ENCODE data around the gene ADSS1.

ADSS1 gene

DNA sequence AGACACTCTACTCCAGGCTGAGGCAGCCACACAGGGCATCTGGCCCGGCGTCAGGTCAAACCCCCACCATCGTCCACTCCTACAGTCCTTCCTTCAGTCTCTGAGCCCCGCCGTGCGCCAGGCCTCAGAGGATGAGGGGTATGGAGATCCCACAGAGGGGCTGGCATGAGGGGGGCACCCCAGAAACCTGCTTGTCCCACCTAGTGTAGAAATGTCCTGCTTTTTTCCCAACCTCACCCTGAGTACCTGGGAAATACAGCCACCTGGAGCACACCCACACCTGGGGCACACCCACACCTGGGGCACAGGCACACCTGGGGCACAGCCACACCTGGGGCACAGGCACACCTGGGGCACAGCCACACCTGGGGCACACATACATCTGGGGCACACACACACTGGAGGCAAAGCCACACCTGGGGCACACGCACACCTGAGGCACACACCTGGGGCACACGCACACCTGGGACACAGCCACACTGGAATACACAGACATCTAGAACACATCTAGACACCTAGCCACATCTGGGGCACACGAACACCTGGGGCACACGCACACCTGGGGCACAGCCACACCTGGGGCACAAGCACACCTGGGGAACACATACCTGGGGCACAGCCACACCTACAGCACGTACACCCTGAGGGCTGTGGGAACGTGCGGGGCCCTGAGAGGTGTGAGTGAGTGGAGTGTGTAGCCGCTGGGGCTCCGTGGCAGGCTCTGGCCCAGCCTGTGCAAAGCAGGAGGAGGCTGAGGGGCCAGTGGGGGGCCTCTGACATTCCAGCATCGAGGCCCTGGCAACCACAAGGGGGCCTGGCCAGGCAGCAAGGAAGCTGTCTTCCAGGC lies 53.2 kb downstream of the ADSS1 start:
- TF ChIP-seq, protein P1, sequence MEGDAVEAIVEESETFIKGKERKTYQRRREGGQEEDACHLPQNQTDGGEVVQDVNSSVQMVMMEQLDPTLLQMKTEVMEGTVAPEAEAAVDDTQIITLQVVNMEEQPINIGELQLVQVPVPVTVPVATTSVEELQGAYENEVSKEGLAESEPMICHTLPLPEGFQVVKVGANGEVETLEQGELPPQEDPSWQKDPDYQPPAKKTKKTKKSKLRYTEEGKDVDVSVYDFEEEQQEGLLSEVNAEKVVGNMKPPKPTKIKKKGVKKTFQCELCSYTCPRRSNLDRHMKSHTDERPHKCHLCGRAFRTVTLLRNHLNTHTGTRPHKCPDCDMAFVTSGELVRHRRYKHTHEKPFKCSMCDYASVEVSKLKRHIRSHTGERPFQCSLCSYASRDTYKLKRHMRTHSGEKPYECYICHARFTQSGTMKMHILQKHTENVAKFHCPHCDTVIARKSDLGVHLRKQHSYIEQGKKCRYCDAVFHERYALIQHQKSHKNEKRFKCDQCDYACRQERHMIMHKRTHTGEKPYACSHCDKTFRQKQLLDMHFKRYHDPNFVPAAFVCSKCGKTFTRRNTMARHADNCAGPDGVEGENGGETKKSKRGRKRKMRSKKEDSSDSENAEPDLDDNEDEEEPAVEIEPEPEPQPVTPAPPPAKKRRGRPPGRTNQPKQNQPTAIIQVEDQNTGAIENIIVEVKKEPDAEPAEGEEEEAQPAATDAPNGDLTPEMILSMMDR (IDR thresholded peaks at IDR 0.05; ENCODE audit: low read depth, low read length), result no peak
- no peak for DNase-seq (ENCODE audit: low read depth in 2 of 2)
- H3K4me3 ChIP-seq (replicated peaks in 1 of 2; ENCODE audit: low read depth in 2 of 2, low read length in 2 of 2), result no peak overlapping the region

DNA sequence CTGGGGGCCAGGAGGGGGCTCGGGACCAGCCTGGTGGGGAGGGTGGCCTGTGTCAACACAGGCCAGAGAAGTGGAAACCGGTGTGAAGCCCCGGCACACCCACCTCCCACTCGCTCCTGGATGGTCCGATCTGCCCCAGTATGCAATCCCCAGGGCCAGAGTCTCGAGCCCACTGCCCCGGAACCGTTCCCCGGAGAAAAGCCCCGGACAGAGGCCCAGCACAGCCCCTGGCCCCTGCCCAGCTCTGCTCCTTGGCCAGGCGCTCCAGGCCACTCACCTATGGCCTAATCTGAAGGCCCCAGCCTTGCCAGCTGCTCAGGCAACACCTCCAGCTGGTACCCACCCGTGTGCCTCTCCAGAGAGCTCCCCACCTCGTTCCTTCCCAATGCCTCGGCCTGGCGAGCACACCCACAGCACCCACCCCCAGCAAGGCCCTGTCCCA lies 53.8 kb downstream of the ADSS1 start:
- TF ChIP-seq, protein P1 (IDR thresholded peaks at IDR 0.05; ENCODE audit: low read depth, low read length), result no peak

DNA sequence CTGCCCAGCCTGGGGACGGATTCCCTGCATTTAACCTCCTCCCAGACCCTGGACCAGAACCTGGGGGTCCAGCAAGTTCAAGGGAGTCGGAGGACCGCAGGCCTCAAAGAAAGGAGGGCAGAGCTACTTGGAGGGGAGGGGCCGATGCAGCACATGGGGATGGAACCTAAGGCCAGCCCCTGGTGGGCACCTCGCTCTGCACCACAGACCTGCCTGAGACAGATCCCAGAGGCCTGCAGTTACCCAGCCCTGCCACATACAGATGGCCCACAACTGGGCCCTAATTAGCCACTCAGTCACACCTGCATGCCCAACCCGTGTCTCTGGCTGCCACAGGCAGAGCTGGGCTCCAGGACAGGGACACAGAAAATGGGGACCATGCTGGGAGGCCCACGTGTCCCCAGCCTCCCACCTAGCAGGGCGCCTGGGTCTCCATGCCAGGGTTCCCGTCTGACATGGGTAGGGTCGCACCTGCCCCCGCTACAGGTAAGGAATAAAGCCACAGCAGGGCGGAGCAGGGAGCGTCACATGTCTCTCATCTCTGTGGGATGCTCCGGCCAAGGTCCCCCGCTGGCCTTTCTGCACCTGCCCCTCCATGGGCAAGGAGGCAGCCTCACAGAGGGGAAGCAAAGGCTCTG lies 54.8 kb downstream of the ADSS1 start:
- no peak overlapping the region for H3K4me3 ChIP-seq (replicated peaks in 1 of 2; ENCODE audit: low read depth in 2 of 2, low read length in 2 of 2)
- DNase-seq (ENCODE audit: low read depth in 2 of 2), result no peak
- TF ChIP-seq, protein P1 (IDR thresholded peaks at IDR 0.05; ENCODE audit: low read depth, low read length), result no peak

More for the DNA sequence above, 53.8 kb downstream of the ADSS1 start:
- H3K4me3 ChIP-seq (replicated peaks in 1 of 2; ENCODE audit: low read depth in 2 of 2, low read length in 2 of 2), result no peak overlapping the region
- DNase-seq (ENCODE audit: low read depth in 2 of 2), result no peak

DNA sequence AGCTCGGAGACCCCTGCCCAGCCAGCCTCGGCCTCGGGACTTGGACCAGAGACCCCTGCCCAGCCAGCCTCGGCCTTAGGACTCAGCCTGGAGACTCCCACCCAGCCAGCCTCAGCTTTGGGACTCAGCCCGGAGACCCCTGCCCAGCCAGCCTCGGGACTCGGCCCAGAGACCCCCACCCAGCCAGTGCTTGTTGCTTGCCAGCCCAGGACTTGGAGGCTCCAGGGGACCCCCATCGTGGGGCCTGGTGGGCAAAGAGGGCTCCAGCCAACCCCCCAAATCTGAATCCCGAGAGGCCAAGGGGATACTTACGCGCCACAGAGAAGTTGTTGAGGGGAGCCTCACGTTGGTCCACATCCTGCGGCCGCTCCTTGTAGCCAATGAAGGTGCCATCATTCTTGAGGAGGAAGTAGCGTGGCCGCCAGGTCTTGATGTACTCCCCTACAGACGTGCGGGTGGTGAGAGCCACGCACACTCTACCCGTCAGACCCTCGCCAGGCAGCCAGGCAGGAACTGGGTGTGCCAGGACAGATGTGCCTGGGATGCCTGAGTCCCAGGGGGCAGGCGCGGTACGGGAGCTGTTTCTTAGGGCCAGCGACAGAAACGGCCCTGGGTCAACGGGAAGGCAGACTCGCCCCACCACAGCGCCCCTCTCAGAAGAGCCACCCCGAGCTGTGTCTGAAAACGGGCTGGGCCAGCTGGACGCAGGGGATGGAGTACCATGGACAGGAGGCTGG lies 55.9 kb downstream of the ADSS1 start:
- TF ChIP-seq, protein P1 (IDR thresholded peaks at IDR 0.05; ENCODE audit: low read depth, low read length), result no peak
- DNase-seq (ENCODE audit: low read depth in 2 of 2), result no peak
- no peak overlapping the region for H3K4me3 ChIP-seq (replicated peaks in 1 of 2; ENCODE audit: low read depth in 2 of 2, low read length in 2 of 2)

DNA sequence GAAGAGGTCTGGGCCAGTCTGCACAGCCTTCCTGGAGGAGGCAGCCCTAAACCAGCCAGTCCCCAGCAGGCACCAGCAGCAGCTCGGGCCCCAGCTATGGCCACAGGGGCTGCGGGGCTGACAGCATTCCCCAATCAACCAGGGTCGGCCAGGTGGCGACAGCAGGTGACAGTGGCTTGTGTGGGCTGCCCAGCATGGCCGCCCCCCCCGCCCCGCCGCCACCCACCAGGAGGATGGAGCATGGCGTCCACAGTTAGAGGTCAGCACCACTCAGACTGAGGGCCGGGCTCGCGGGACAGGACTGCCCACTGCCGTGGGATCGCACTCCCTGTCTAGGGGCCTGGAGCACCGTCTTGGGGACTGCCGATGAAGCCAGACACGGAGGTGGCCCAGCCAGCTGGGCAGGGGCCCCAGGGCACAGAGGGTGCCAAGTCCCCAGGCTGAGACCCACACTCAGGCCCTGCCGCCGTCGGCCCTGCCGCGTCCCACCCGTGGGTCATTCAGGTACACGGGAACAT lies 56.5 kb downstream of the ADSS1 start:
- TF ChIP-seq, protein P1 (IDR thresholded peaks at IDR 0.05; ENCODE audit: low read depth, low read length), result no peak
- H3K4me3 ChIP-seq (replicated peaks in 1 of 2; ENCODE audit: low read depth in 2 of 2, low read length in 2 of 2), result no peak overlapping the region
- no peak for DNase-seq (ENCODE audit: low read depth in 2 of 2)

DNA sequence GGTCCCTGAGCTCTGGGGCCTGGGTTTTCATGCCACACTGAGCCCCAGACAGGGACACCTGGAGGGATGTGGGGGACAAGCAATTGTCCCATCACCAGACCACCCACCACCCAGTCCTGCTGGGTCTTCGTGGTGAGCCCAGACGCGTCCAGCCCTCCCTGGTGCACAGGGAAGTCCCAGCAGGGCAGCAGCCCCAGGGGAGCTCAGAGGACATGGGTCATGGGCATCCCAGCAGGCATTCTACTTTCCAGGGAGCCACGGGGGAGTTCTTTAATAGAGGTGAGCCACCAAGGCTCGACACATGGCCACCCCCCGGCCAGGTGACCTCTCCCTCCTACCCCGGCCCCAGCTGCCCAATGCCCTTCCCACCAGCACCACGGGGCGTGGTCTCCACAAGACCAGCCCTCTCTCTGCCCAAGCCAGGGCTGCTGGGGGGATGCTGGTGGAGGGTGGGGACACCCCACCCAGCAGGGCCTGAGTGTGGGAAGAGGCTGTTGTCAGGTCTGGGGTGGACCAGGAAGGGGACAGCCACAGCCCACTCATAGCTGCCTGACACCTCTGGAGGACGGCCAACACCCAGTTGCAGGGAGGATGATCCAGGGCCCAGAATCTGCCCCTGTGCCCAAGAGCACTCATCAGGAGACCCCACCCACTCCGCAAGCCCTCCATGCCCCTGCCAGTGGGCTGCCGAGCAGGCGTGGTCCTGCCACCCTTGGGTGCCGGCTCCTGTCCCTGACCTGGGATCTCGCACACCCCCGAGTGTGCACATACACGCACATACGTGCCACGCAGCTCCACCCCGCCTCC lies 57.4 kb downstream of the ADSS1 start:
- DNase-seq (ENCODE audit: low read depth in 2 of 2), result no peak
- TF ChIP-seq, protein P1 (IDR thresholded peaks at IDR 0.05; ENCODE audit: low read depth, low read length), result no peak
- H3K4me3 ChIP-seq (replicated peaks in 1 of 2; ENCODE audit: low read depth in 2 of 2, low read length in 2 of 2), result no peak overlapping the region
